Ovary (tissue), 9 donors: ENCODE results near the gene PDIA2. TPM values are rescaled to one million over a fixed set of nuclear protein-coding genes. Genes with fewer than 3 reads are reported as not detected.

ENCODE experiments used
- DNase-seq, 5 donors: peaks; one replicate each; pipeline ENCODE4 v3.0.0-alpha.2; 2019 to 2020
- H3K27ac ChIP-seq, 2 donors: fragments of 200-600 bp; one replicate each; pipeline versions ENCODE4 v1.5.1 to v1.8.0; 2019 to 2022
- H3K27me3 ChIP-seq: fragments of 200-600 bp; one replicate; pipeline ENCODE4 v1.8.0; 2022
- H3K36me3 ChIP-seq: fragments of 200-600 bp; sonication (generic); one replicate; pipeline ENCODE4 v1.5.1; 2019
- H3K4me1 ChIP-seq: one replicate; pipeline ENCODE4 v1.8.1; 2013; ENCODE audit warnings: mild to moderate bottlenecking, moderate library complexity; ENCODE audit not compliant: insufficient read depth
- H3K4me3 ChIP-seq: fragments of 200-600 bp; sonication (generic); one replicate; pipeline ENCODE4 v1.5.1; 2017
- H3K9me3 ChIP-seq, 2 donors: fragments of 200-600 bp in 1 of 2; sonication (generic) in 1 of 2; one replicate each; pipeline versions ENCODE4 v1.5.1 to v1.8.1; 2013 to 2019; ENCODE audit warnings: mild to moderate bottlenecking in 1 of 2, moderate library complexity in 1 of 2
- CTCF ChIP-seq, 3 donors: fragments of 450-650 bp in 2 of 3; fragments of 200-600 bp in 1 of 3; IDR thresholded peaks; one replicate each; pipeline versions ENCODE4 v1.5.1 to v1.8.0; 2016 to 2022; ENCODE audit warnings: antibody characterized with exemption in 3 of 3, mild to moderate bottlenecking in 1 of 3
- EP300 ChIP-seq: sonication (generic); formaldehyde crosslinking; IDR thresholded peaks from one replicate; pipeline ENCODE4 v1.6.1; 2017; ENCODE audit warnings: antibody characterized with exemption
- POLR2A ChIP-seq: fragments of 450-650 bp; IDR thresholded peaks from one replicate; pipeline ENCODE4 v1.6.1; 2017; ENCODE audit warnings: antibody characterized with exemption, mild to moderate bottlenecking, moderate library complexity
- WGBS, 3 donors: extraction: QIAGEN DNeasy Blood & Tissue Kit in 1 of 3; methylation state at CpG; one replicate each; pipeline versions ENCODE4 v1.1.5 to v1.1.7; 2013 to 2017; 5-methylcytosine and 5-hydroxymethylcytosine counted together
- intact Hi-C, 4 donors: fragments of 100-400 bp; cut with DNase I; formaldehyde crosslinking; loops; one replicate each; pipeline versions ENCODE4 v1.11.0 to v1.15.1; 2022 to 2023
- polyA plus RNA-seq, 2 donors: library from polyadenylated mRNA; stranded (reverse); fragments of 200-250 nt in 1 of 2; fragments of 350-450 nt in 1 of 2; fragmentation: Illumina TruSeq in 1 of 2; extraction: RNeasy Lipid Tissue Mini Kit (QIAGEN cat#74804) in 1 of 2; gene quantifications; one replicate each; pipeline ENCODE4 v1.2.3, GENCODE V29; 2013 to 2014
- total RNA-seq, 7 donors: library from RNA; depleted of rRNA in 2 of 7; stranded (reverse); fragments of >200 nt in 2 of 7; fragmentation: NEBNext Ultra II Directional in 3 of 7; extraction: Animal tissue kit (Norgen Biotek cat#: 25700) in 3 of 7; gene quantifications; one replicate each; pipeline versions ENCODE4 v1.1.0 to v1.2.4, GENCODE V29; 2016 to 2023
- donor health status: DM: no; HTN: no; CAD: no; lungs with moderate emphysema.
- donor health status: DM: no; HTN: no; CAD: no.
- donor health status: Bipolar disorder and iron deficiency.
- donor health status: DM: yes; HTN: yes; CAD: no.
- donor health status: DM: no; HTN: no; CAD: no.
- donor health status: DM: yes; HTN: yes; CAD: no.

Gene PDIA2
- total and polyA plus RNA-seq, 9 donors: 0.04 to 0.92 (median 0.32) TPM; not detected in 5

GRCh38 chr16:297832-298231 lies 14.9 kb downstream of the PDIA2 start:
- no peaks in the 10 kb centered on the region for H3K9me3 ChIP-seq
- TF ChIP-seq CTCF (IDR thresholded peaks at IDR 0.05) (no peak), POLR2A (no peak), EP300 (no peak)
- H3K4me1 ChIP-seq: no peaks in the 10 kb centered on the region
- no peaks in the 10 kb centered on the region for H3K36me3 ChIP-seq
- 90% methylated on average over 30 to 32 of the region's 32 CpGs for WGBS, 3 donors
- H3K4me3 ChIP-seq: no peak overlapping the region
- DNase-seq: no peak
- intact Hi-C loops: no loop called here
- no peaks in the 10 kb centered on the region for H3K27me3 ChIP-seq
- H3K27ac ChIP-seq: no peak overlapping the region

- no peak for DNase-seq
- Histone ChIP-seq H3K4me1 (peaks cover 3% of the 10 kb centered on the region), H3K36me3 (no peaks in the 10 kb centered on the region), H3K9me3 (no peaks in the 10 kb centered on the region), H3K27ac (no peak overlapping the region), H3K4me3 (no peak overlapping the region), H3K27me3 (no peaks in the 10 kb centered on the region)
- intact Hi-C loops: no loop called here
- TF ChIP-seq POLR2A: no peak
- TF ChIP-seq EP300: no peak
- TF ChIP-seq CTCF (IDR thresholded peaks at IDR 0.05): no peak
- WGBS, 3 donors: 89 to 91% (median 91%) methylated on average over 6 of the region's 6 CpGs
These were observed 18.3 kb downstream of the PDIA2 start for GRCh38 chr16:301235-301634.

- WGBS, 3 donors: 92 to 97% (median 94%) methylated on average over 4 to 13 of the region's 13 CpGs
- intact Hi-C loops: no loop called here
- Histone ChIP-seq H3K27ac (no peak overlapping the region), H3K4me1 (peaks cover 5% of the 10 kb centered on the region), H3K36me3 (no peaks in the 10 kb centered on the region), H3K4me3 (no peak overlapping the region), H3K27me3 (no peaks in the 10 kb centered on the region), H3K9me3 (no peaks in the 10 kb centered on the region)
- no peak for DNase-seq
- TF ChIP-seq EP300 (no peak), CTCF (IDR thresholded peaks at IDR 0.05) (no peak), POLR2A (no peak)
These were observed 19.0 kb downstream of the PDIA2 start for GRCh38 chr16:301950-302349.

GRCh38 chr16:303760-304505 lies 21.0 kb downstream of the PDIA2 start:
- Histone ChIP-seq H3K27ac (no peak overlapping the region), H3K4me3 (no peak overlapping the region), H3K4me1 (peaks cover 5% of the 10 kb centered on the region), H3K27me3 (no peaks in the 10 kb centered on the region), H3K9me3 (no peaks in the 10 kb centered on the region), H3K36me3 (no peaks in the 10 kb centered on the region)
- WGBS, 3 donors: 88 to 91% (median 90%) methylated on average over 43 of the region's 43 CpGs
- TF ChIP-seq CTCF (IDR thresholded peaks at IDR 0.05): no peak
- no peak for TF ChIP-seq EP300
- TF ChIP-seq POLR2A: no peak
- intact Hi-C loops: no loop called here
- DNase-seq: no peak
